ENCODE data around the gene GPR21. TPM values are rescaled to one million over a fixed set of nuclear protein-coding genes. Genes with fewer than 3 reads are reported as not detected.

GPR21 gene
- 2.0 and 3.1 TPM in 2 replicates for total RNA-seq (2022)
- Bru-seq, nascent RNA = percentile 86 among the genes with signal in this experiment
- percentile 46 among the genes with signal in this experiment for BruChase-seq, experiment 1, labeled RNA remaining after a 6-hour chase
- percentile 55 among the genes with signal in this experiment for BruChase-seq, experiment 2, labeled RNA remaining after a 2-hour chase
- long read RNA-seq = 0 reads

- H3K27ac Mint-ChIP-seq (ENCODE audit: unreplicated experiment) = peak within 1 kb of the TSS; percentile 25
- CTCF ChIA-PET = no interaction called here
- H3K36me3 Mint-ChIP-seq (ENCODE audit: insufficient read depth, unreplicated experiment) = peaks cover 12% of the 10 kb centered on the region
- no peaks in the 10 kb centered on the region for H3K4me1 Mint-ChIP-seq (ENCODE audit: low read depth, unreplicated experiment)
- DNase-seq = no peak
- no peaks in the 10 kb centered on the region for H3K27me3 Mint-ChIP-seq (ENCODE audit: unreplicated experiment)
- no TSS peak for BruUV-seq (replicated peaks)
- H3K4me3 Mint-ChIP-seq (ENCODE audit: low read depth, unreplicated experiment) = no peak within 1 kb of the TSS
- intact Hi-C loops (cut with micrococcal nuclease; ENCODE audit: unreplicated experiment) = loop anchor here (1.0 kb wide), 1 partner anchor 22 kb away; no protein-coding TSS in a partner anchor
- no peak for TF ChIP-seq CTCF (IDR thresholded peaks at IDR 0.05; ENCODE audit: unreplicated experiment)
- H3K9me3 Mint-ChIP-seq (ENCODE audit: low read depth, unreplicated experiment) = no peaks in the 10 kb centered on the region
These were observed at the start of gene GPR21 for GRCh38 chr9:123033352-123033751. Gene GPR21, plus strand, starts transcription at chr9:123033667. Its CDS starts 900 bp downstream, at chr9:123034567.

GRCh38 chr9:122986010-122986409 is 47.5 kb upstream of the GPR21 start:
- H3K36me3 Mint-ChIP-seq (ENCODE audit: insufficient read depth, unreplicated experiment) = peaks cover 7% of the 10 kb centered on the region
- H3K4me1 Mint-ChIP-seq (ENCODE audit: low read depth, unreplicated experiment) = no peaks in the 10 kb centered on the region
- no peak for TF ChIP-seq CTCF (IDR thresholded peaks at IDR 0.05; ENCODE audit: unreplicated experiment)
- H3K9me3 Mint-ChIP-seq (ENCODE audit: low read depth, unreplicated experiment) = no peaks in the 10 kb centered on the region
- H3K27ac Mint-ChIP-seq (ENCODE audit: unreplicated experiment) = no peak overlapping the region
- no peak for DNase-seq
- H3K4me3 Mint-ChIP-seq (ENCODE audit: low read depth, unreplicated experiment) = no peak overlapping the region
- intact Hi-C loops (cut with micrococcal nuclease; ENCODE audit: unreplicated experiment) = no loop called here
- no TSS peak for BruUV-seq (replicated peaks)
- CTCF ChIA-PET = no interaction called here
- H3K27me3 Mint-ChIP-seq (ENCODE audit: unreplicated experiment) = no peaks in the 10 kb centered on the region

GRCh38 chr9:122988141-122988540 is 45.3 kb upstream of the GPR21 start:
- BruUV-seq (replicated peaks) = no TSS peak
- H3K27ac Mint-ChIP-seq (ENCODE audit: unreplicated experiment) = no peak overlapping the region
- no peaks in the 10 kb centered on the region for H3K4me1 Mint-ChIP-seq (ENCODE audit: low read depth, unreplicated experiment)
- CTCF ChIA-PET = no interaction called here
- H3K27me3 Mint-ChIP-seq (ENCODE audit: unreplicated experiment) = no peaks in the 10 kb centered on the region
- DNase-seq = no peak
- peaks cover 7% of the 10 kb centered on the region for H3K36me3 Mint-ChIP-seq (ENCODE audit: insufficient read depth, unreplicated experiment)
- intact Hi-C loops (cut with micrococcal nuclease; ENCODE audit: unreplicated experiment) = no loop called here
- no peaks in the 10 kb centered on the region for H3K9me3 Mint-ChIP-seq (ENCODE audit: low read depth, unreplicated experiment)
- no peak for TF ChIP-seq CTCF (IDR thresholded peaks at IDR 0.05; ENCODE audit: unreplicated experiment)
- H3K4me3 Mint-ChIP-seq (ENCODE audit: low read depth, unreplicated experiment) = no peak overlapping the region

- H3K36me3 Mint-ChIP-seq (ENCODE audit: insufficient read depth, unreplicated experiment) = peaks cover 7% of the 10 kb centered on the region
- no TSS peak for BruUV-seq (replicated peaks)
- H3K9me3 Mint-ChIP-seq (ENCODE audit: low read depth, unreplicated experiment) = no peaks in the 10 kb centered on the region
- H3K27ac Mint-ChIP-seq (ENCODE audit: unreplicated experiment) = no peak overlapping the region
- no peak for TF ChIP-seq CTCF (IDR thresholded peaks at IDR 0.05; ENCODE audit: unreplicated experiment)
- H3K27me3 Mint-ChIP-seq (ENCODE audit: unreplicated experiment) = no peaks in the 10 kb centered on the region
- no peaks in the 10 kb centered on the region for H3K4me1 Mint-ChIP-seq (ENCODE audit: low read depth, unreplicated experiment)
- H3K4me3 Mint-ChIP-seq (ENCODE audit: low read depth, unreplicated experiment) = no peak overlapping the region
- intact Hi-C loops (cut with micrococcal nuclease; ENCODE audit: unreplicated experiment) = no loop called here
- CTCF ChIA-PET = interaction anchor here (0.8 kb wide), 1 partner anchor 339 kb away, joined by 3 read pairs; no protein-coding TSS in a partner anchor
- no peak for DNase-seq
These were observed 44.4 kb upstream of the GPR21 start for GRCh38 chr9:122988920-122989621.

Measured in Calu3 (cell line).